ENCODE measurements around the gene HOXC6. TPM values are rescaled to one million over a fixed set of nuclear protein-coding genes. Genes with fewer than 3 reads are reported as not detected.

Gene HOXC6
- polyA plus RNA-seq, 1 donor = 34.1 TPM

GRCh38 chr12:53988541-53989226 lies 39.6 kb upstream of the HOXC6 start:
- DNase-seq = no peak

- no peak for DNase-seq
These were observed 38.8 kb upstream of the HOXC6 start for GRCh38 chr12:53989227-53990113.

DNA sequence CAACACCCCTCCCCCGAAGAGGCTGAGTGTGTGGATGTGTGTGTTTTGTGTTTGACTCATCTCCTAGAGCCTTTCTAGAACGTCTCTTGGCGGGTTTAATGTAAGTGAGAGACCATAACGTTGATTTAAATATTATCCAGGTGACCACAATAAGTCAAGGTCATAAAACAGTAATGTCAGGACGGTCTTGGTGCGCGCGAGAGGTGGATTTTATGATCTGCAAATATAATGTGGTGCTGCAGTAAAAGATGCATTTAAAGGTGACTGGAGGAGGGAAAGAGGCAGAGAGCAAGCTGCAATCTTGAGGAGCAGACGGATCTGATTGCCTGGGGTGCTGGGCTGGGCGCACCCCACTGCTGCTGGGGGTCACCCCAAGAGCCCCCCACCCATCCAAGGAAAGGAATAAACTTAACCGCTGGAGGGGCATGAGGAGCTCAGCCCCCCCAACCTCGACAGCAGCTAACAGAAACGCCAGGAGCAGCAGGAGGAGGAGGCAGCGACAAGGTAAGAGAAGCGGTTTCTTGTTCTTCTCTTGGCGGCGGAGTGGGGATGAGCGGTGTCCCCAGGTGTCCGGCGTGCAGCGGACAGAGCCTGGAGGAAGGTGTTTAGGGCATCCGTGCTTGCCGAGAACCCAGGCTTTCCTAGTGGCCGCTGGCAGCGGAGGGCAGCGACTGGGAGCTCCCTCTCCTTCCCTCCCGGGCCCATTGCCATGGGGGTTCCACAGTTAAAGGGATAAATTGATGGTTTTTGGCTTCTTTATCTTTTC lies 37.7 kb upstream of the HOXC6 start:
- no peak for DNase-seq

GRCh38 chr12:53991077-53991460 lies 37.2 kb upstream of the HOXC6 start:
- DNase-seq = no peak

GRCh38 chr12:53992377-53992889 lies 35.8 kb upstream of the HOXC6 start:
- no peak for DNase-seq

GRCh38 chr12:53993162-53994008 lies 34.9 kb upstream of the HOXC6 start:
- no peak for DNase-seq

GRCh38 chr12:53994009-53994263 lies 34.3 kb upstream of the HOXC6 start:
- no peak for DNase-seq

GRCh38 chr12:53994264-53995001 lies 33.8 kb upstream of the HOXC6 start:
- no peak for DNase-seq

DNA sequence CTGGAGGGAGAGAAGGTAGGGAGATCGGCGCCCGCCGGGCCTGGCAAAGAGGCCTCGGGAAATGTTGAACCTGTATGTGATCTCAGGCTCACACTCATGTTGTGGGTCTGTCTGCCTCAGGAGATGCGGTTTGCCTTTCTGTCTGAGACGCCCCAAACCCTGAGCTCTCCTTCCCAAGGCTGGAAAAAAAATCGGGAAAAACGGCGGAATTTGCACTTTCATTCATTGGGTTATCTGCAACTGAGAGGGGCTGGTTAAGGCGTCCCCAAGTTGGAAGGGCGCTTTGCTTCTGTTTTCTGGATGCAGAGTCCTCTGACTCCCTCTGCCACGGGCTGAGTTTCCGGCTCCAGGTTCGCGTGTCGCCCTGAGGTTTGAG lies 33.2 kb upstream of the HOXC6 start:
- no peak for DNase-seq

- DNase-seq = no peak
These were observed 32.6 kb upstream of the HOXC6 start for GRCh38 chr12:53995378-53996239.

DNA sequence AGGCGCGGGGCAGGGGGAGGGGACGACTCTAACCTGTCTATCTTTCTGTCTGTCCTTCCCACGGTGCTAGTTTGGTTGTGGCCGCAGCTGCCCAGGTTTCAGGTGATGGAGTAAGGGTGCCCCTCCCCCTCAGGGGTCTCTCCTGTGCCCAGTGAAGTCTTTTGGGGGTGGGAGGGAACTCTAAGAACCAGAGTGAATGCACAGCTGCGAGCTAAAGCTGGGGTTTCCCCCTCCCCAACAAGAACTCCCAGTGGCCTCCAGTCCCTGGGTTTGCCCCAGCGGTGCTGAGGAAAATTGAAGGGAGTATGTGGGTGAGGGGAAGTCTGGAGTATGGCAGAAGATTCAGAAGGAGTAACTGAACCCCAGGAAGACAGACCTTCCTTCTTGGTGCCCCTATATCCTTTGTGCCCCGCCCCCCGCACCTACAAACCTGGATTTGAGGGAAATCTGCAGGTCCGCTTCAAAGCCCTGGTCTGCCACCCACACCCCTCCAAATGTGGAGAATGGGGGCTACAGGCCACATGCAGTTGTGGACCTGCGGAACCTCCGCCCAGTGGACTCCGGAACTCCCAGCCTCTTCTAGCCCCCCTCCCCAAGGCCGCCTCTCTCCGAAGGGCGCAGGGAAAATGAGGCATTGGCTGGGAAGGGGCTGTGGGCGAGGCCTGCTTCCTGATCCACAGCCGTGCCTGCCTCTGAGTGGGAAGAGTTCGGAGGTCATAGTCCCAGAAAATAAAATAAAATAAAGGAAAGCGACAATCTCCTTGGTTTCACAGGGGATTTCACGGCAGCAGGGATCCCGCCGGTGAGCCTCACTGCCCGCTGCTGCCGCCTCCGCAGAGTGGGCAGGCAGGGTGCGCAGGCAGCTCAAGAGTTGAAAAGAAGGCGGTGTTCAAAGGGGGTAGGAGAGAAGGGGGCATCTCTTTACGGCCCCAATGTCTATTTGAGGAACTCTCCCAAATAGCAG lies 31.7 kb upstream of the HOXC6 start:
- no peak for DNase-seq

DNA sequence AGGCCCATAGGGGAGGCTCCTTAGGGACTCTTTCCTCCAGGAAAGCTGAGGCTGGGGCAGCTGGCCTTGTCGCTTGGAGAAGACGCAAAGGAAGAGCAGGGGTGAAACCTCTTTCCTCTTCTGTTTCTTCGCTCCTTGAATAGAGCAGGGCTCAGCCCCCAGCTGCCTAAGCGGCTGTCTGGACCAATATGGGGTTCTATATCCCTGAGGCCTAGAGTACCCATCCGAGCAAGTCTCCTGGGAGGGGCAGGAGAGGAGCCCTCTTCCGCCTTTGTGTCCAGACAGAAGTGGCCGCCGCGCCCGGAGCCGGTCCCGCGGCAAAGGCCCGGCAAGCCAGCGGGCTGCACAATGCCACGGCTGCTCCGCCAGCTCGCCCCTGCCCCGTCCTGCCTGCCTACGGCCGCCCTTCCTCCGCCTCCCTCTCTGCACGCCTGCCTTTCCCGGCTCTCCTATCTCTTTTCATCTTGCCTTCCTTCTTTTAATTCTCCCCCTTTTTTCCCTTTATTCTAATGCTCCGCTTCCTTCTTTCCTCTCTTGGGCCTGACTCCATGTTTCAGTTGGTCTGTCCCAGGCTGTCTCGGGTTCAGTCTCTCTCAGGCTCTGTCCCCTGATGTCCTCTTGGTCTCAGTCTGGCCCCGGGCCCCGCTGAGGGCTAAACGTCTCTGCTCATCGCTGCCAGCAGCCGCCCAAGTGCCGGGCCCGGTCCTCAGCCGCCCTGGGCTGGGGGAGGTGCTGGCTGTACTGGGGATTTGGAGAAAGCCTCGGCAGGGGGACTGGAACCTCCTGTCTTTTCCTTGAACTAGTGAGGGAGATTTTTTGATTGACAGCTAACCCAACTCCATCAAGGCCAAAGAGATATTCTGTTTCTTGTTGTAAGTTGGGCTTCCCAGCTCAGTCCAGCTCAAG lies 30.8 kb upstream of the HOXC6 start:
- no peak for DNase-seq

DNA sequence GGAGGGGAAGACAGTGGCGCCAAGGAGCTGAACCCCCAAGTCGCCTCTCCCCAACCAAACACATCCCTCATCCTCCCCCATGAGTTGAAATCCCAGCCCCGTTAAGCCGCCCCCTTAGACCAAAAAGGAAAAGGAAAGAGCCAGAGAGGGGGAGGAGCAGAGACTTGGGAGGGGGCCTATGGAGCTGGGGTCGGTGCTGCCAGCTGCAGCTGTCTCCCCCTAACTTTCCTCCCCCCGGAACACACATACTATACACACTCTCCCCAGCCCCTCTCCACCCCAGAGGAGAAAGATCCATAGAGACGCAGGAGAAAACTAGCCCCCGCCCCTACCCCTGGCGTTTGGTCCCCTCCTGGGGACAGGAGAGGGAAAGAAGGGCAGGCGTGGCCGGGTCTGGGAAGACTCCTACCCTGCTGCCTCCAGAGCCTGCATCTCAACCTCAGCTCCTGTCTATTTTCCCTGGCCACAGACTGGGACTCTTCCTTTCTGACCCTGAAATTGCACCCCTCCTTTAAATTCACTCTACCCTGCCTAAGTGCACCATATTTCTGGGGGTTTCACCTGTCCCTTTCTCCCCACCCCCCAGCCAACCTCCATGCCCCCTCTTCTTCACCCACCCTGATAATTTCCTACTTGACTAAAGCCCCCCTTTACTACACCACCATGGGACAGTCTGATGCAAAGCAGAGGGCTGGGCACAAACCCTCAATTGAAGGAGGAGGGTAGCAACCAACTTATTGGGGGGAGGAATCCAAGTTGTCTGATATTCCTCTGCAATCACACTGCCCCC lies 29.9 kb upstream of the HOXC6 start:
- DNase-seq = no peak

DNA sequence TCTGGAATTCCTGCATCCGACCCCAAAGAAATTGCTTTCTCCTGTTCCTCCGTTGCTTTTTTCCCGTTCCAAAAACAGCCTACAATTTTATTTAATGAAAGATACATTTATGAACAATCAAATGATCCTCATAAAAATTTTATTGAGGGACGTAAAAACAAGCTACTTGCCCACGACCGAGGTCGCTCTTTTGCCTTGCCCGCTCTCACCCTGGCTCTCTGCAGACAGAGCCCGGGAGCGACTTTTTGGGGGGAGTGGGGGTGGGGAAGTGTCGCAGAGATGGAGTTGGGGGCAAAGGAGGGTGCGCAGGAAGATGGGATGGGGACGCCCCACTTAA lies 29.4 kb upstream of the HOXC6 start:
- DNase-seq = no peak

- no peak for DNase-seq
These were observed 28.6 kb upstream of the HOXC6 start for GRCh38 chr12:53999559-54000115.

All from left kidney (tissue), 2 donors.